ENCODE results near the gene GLOD5.

GLOD5 gene

GRCh38 chrX:48782795-48783194 lies 21.2 kb downstream of the GLOD5 start:
- Histone ChIP-seq H3K9me3 (ENCODE audit: control insufficient read depth in 1 of 2, low read length in 2 of 2) (no peaks in the 10 kb centered on the region), H3K4me3 (ENCODE audit: low read depth in 1 of 2, low read length in 2 of 2) (no peak overlapping the region), H3K27me3 (ENCODE audit: control insufficient read depth in 1 of 2, insufficient read depth in 2 of 2, low read length in 2 of 2) (no peaks in the 10 kb centered on the region), H3K27ac (ENCODE audit: low read depth, low read length) (no peak overlapping the region), H3K36me3 (ENCODE audit: control insufficient read depth in 1 of 2, insufficient read depth in 2 of 2, low read length in 2 of 2) (no peaks in the 10 kb centered on the region), H3K4me1 (ENCODE audit: control insufficient read depth in 1 of 2, insufficient read depth in 2 of 2, low read length in 2 of 2) (no peaks in the 10 kb centered on the region), H3K9ac (ENCODE audit: low read depth in 1 of 2, low read length in 2 of 2) (no peak overlapping the region)

- Histone ChIP-seq H3K4me1 (ENCODE audit: control insufficient read depth in 1 of 2, insufficient read depth in 2 of 2, low read length in 2 of 2) (no peaks in the 10 kb centered on the region), H3K36me3 (ENCODE audit: control insufficient read depth in 1 of 2, insufficient read depth in 2 of 2, low read length in 2 of 2) (no peaks in the 10 kb centered on the region), H3K9ac (ENCODE audit: low read depth in 1 of 2, low read length in 2 of 2) (no peak overlapping the region), H3K4me3 (ENCODE audit: low read depth in 1 of 2, low read length in 2 of 2) (no peak overlapping the region), H3K9me3 (ENCODE audit: control insufficient read depth in 1 of 2, low read length in 2 of 2) (no peaks in the 10 kb centered on the region), H3K27ac (ENCODE audit: low read depth, low read length) (no peak overlapping the region), H3K27me3 (ENCODE audit: control insufficient read depth in 1 of 2, insufficient read depth in 2 of 2, low read length in 2 of 2) (no peaks in the 10 kb centered on the region)
These were observed 23.2 kb downstream of the GLOD5 start for GRCh38 chrX:48784726-48785125.

- Histone ChIP-seq H3K36me3 (ENCODE audit: control insufficient read depth in 1 of 2, insufficient read depth in 2 of 2, low read length in 2 of 2) (no peaks in the 10 kb centered on the region), H3K9ac (ENCODE audit: low read depth in 1 of 2, low read length in 2 of 2) (no peak overlapping the region), H3K4me3 (ENCODE audit: low read depth in 1 of 2, low read length in 2 of 2) (no peak overlapping the region), H3K27ac (ENCODE audit: low read depth, low read length) (no peak overlapping the region), H3K27me3 (ENCODE audit: control insufficient read depth in 1 of 2, insufficient read depth in 2 of 2, low read length in 2 of 2) (no peaks in the 10 kb centered on the region), H3K4me1 (ENCODE audit: control insufficient read depth in 1 of 2, insufficient read depth in 2 of 2, low read length in 2 of 2) (no peaks in the 10 kb centered on the region), H3K9me3 (ENCODE audit: control insufficient read depth in 1 of 2, low read length in 2 of 2) (no peaks in the 10 kb centered on the region)
These were observed 23.6 kb downstream of the GLOD5 start for GRCh38 chrX:48785186-48785539.

DNA sequence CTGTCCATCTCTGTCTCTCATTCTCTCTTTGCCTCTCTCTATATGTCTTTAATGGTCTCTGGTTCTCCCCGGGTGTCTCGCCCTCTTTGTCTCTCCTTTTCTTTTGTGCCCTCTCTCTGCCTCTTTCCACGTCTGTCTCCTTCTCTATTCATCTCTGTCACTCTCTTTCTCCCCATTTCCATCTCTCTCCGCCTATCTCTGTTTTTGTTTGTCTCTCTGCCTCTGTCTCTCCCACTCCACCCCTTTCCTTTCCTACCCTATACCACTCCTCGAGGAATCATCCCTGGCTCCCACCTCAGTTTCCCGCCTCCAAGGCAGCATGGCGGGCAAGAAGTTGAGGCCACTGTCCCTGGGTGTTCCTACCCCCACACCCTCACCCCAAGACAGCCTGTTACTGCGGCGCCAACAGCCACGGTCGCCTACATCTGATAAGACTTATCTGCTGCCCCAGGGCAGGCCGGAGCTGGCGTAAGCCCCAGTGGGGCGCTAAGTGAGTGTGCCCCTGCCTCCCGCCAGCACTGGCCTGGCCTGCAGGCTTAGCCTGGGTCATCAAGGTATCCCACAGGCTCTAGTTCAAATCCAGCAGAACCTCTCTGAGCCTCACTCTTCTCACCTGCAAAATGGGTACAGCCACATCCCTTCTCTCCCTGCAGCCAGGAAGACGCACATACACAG lies 24.1 kb downstream of the GLOD5 start:
- Histone ChIP-seq H3K4me1 (ENCODE audit: control insufficient read depth in 1 of 2, insufficient read depth in 2 of 2, low read length in 2 of 2) (no peaks in the 10 kb centered on the region), H3K27ac (ENCODE audit: low read depth, low read length) (no peak overlapping the region), H3K36me3 (ENCODE audit: control insufficient read depth in 1 of 2, insufficient read depth in 2 of 2, low read length in 2 of 2) (no peaks in the 10 kb centered on the region), H3K9me3 (ENCODE audit: control insufficient read depth in 1 of 2, low read length in 2 of 2) (no peaks in the 10 kb centered on the region), H3K27me3 (ENCODE audit: control insufficient read depth in 1 of 2, insufficient read depth in 2 of 2, low read length in 2 of 2) (no peaks in the 10 kb centered on the region), H3K9ac (ENCODE audit: low read depth in 1 of 2, low read length in 2 of 2) (no peak overlapping the region), H3K4me3 (ENCODE audit: low read depth in 1 of 2, low read length in 2 of 2) (no peak overlapping the region)

DNA sequence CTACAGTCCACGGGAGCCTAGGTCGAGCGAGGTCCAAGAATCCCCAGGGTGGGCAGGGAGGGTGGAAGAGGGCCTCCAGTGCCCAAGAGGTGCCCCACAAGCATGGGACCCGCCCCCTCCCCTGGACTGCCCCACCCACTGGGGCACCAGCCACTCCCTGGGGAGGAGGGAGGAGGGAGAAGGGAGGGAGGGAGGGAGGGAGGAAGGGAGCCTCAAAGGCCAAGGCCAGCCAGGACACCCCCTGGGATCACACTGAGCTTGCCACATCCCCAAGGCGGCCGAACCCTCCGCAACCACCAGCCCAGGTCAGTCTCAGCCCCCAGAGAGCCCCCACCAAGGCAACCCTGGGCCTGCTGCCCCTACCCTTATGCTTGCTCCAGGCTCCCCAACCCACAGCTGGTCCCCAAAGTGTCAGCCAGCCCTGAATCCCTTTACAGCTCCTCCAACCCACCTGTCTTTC lies 24.8 kb downstream of the GLOD5 start, which contains the start of gene GATA1:
GATA1 (plus strand) TSS at position 250 of the 460 bp plus-strand sequence. CDS start 4,520 bp downstream, outside the sequence.
- no peaks in the 10 kb centered on the region for H3K36me3 ChIP-seq (ENCODE audit: control insufficient read depth in 1 of 2, insufficient read depth in 2 of 2, low read length in 2 of 2)
- H3K27me3 ChIP-seq (ENCODE audit: control insufficient read depth in 1 of 2, insufficient read depth in 2 of 2, low read length in 2 of 2): no peaks in the 10 kb centered on the region
- H3K4me3 ChIP-seq (ENCODE audit: low read depth in 1 of 2, low read length in 2 of 2): no peak within 1 kb of the TSS
- no peaks in the 10 kb centered on the region for H3K9me3 ChIP-seq (ENCODE audit: control insufficient read depth in 1 of 2, low read length in 2 of 2)
- H3K27ac ChIP-seq (ENCODE audit: low read depth, low read length): no peak within 1 kb of the TSS
- no peaks in the 10 kb centered on the region for H3K4me1 ChIP-seq (ENCODE audit: control insufficient read depth in 1 of 2, insufficient read depth in 2 of 2, low read length in 2 of 2)
- no peak within 1 kb of the TSS for H3K9ac ChIP-seq (ENCODE audit: low read depth in 1 of 2, low read length in 2 of 2)

DNA sequence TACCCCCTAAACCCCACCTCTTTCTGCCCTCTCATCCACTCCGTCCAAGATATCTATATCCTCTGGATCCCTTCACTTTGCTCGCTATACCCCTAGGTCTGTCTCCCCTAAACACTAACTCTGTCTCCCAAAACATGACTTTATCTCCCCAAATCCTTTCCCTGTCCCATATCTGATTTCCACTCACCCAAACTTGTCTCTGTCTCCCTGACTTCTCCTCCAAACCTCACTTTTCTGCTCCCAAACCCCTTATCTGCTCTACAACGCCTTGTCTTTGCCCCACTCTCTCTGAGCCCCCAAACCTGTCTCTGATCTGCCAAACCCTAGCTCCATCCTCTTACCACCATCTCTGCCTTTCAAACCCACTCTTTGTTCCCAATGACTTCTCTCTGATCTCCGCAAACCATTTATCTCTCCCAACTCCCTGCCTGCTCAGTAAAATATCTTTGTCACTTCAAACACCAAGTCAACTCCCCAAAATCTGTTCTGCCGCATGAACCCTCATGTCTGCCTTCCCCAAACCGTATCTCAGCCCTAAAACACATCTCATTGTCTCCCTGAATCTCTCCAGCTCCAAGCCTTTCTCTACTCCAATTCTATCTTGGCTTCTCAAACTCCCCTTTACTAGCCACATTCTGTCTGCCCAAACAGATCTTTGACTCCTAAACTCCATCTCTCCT lies 25.4 kb downstream of the GLOD5 start:
- Histone ChIP-seq H3K4me3 (ENCODE audit: low read depth in 1 of 2, low read length in 2 of 2) (no peak overlapping the region), H3K36me3 (ENCODE audit: control insufficient read depth in 1 of 2, insufficient read depth in 2 of 2, low read length in 2 of 2) (no peaks in the 10 kb centered on the region), H3K27ac (ENCODE audit: low read depth, low read length) (no peak overlapping the region), H3K4me1 (ENCODE audit: control insufficient read depth in 1 of 2, insufficient read depth in 2 of 2, low read length in 2 of 2) (no peaks in the 10 kb centered on the region), H3K9me3 (ENCODE audit: control insufficient read depth in 1 of 2, low read length in 2 of 2) (no peaks in the 10 kb centered on the region), H3K27me3 (ENCODE audit: control insufficient read depth in 1 of 2, insufficient read depth in 2 of 2, low read length in 2 of 2) (no peaks in the 10 kb centered on the region), H3K9ac (ENCODE audit: low read depth in 1 of 2, low read length in 2 of 2) (no peak overlapping the region)

DNA sequence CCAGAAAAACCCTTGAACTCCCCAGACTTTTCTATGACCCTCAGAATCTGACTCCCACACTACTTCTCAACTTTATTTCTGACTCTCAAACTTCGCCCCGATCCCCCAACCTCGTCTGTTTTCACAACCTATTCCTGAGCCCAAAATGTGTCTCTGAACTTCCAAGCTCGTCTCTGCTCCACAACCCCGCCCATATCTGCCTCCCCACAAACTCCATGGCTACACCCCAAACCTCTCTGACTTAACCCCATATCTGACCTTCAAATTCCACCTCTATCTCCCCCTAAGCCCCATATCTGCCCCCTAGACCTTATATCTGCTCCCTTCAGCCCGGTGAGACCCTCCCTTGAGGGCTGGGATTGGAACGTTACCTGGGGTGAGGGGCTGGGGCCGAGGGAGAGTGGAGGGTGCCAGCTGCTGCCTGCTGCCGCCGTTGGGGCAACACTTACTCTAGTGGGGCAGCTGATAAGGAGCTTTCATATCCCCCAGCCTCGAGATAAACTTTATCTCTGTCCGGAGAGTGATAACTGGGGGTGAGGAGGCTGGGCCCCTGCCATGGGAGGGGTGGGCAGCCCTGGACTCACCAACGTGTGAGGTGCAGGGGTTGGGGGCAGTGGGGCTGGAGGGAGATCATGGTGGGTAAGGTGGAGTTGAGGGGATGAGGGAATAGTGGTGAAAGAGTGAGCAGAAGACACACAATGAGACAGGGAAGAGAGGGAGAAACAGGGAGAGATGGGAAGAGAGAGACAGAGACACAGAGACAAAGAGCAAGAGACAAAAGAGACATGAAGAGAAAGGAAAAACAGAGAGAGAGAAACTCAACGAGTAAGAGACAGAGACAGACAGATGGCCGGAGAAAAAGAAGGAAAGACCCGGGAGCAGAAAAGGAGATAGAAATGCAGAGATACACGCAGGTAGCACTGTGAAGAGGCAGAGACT lies 26.2 kb downstream of the GLOD5 start:
- no peaks in the 10 kb centered on the region for H3K4me1 ChIP-seq (ENCODE audit: control insufficient read depth in 1 of 2, insufficient read depth in 2 of 2, low read length in 2 of 2)
- H3K9me3 ChIP-seq (ENCODE audit: control insufficient read depth in 1 of 2, low read length in 2 of 2): no peaks in the 10 kb centered on the region
- no peaks in the 10 kb centered on the region for H3K27me3 ChIP-seq (ENCODE audit: control insufficient read depth in 1 of 2, insufficient read depth in 2 of 2, low read length in 2 of 2)
- H3K9ac ChIP-seq (ENCODE audit: low read depth in 1 of 2, low read length in 2 of 2): no peak overlapping the region
- H3K27ac ChIP-seq (ENCODE audit: low read depth, low read length): no peak overlapping the region
- H3K36me3 ChIP-seq (ENCODE audit: control insufficient read depth in 1 of 2, insufficient read depth in 2 of 2, low read length in 2 of 2): no peaks in the 10 kb centered on the region
- H3K4me3 ChIP-seq (ENCODE audit: low read depth in 1 of 2, low read length in 2 of 2): no peak overlapping the region

DNA sequence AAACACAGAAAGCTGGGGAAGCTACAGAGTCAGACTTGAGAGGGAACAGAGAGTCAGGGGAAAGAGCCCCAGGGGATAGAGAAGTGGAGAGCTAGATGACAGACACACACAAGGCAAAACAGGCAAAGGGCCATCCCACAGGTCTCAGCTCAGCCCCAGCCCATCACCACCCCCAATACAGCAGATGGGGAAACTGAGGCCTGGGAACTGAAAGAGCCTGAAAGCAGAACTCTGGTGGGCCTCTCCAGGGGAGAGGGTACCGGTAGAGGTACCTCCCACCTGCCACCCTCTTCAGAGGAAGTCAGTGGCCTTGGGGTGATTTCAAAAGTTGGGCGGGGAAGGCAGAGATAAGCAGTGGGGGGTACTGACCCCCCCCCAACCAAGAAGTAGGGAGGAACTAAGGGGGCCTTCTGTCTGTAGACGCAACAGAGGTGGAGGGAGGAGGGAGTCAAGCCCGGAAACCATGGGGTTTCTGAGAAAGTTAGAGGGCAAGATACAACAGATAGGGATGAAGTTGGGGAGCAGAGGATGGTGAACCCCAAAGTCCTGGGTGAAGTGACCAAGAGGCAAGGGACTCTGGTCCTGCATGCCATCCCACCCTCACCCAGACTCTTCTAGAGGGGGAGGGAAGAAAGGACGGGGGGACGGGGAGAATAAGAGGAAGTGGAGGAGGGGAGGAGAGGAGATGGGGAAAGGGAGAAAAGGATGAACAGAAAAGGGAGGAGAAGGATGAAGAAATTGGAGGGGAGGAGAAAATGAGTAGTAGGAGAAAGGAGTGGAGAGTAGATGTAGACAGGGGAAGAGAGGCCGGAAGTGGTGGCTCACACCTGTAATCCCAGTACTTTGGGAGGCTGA lies 28.0 kb downstream of the GLOD5 start:
- no peak overlapping the region for H3K27ac ChIP-seq (ENCODE audit: low read depth, low read length)
- no peaks in the 10 kb centered on the region for H3K9me3 ChIP-seq (ENCODE audit: control insufficient read depth in 1 of 2, low read length in 2 of 2)
- no peaks in the 10 kb centered on the region for H3K27me3 ChIP-seq (ENCODE audit: control insufficient read depth in 1 of 2, insufficient read depth in 2 of 2, low read length in 2 of 2)
- no peak overlapping the region for H3K4me3 ChIP-seq (ENCODE audit: low read depth in 1 of 2, low read length in 2 of 2)
- no peaks in the 10 kb centered on the region for H3K36me3 ChIP-seq (ENCODE audit: control insufficient read depth in 1 of 2, insufficient read depth in 2 of 2, low read length in 2 of 2)
- H3K4me1 ChIP-seq (ENCODE audit: control insufficient read depth in 1 of 2, insufficient read depth in 2 of 2, low read length in 2 of 2): no peaks in the 10 kb centered on the region
- no peak overlapping the region for H3K9ac ChIP-seq (ENCODE audit: low read depth in 1 of 2, low read length in 2 of 2)

DNA sequence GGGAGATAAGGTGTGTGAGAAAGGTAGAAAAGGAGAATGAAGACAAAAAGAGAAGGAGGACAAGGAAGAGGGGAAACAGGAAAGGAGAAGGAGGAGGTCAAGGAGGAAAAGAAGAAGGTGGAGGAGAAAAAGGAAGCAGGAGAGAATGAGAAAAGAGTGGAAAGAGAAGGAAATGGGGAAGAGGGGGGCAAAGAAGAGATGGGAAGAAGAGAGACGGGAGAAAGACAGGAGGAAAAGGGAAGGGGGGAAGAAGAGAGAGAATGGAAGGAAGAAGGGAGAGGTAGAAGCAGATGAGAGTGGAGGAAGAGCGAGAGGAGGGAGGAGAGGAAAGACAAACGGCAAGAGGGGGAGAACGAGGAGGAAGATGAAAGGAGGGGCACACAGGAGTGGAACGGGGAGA lies 28.9 kb downstream of the GLOD5 start:
- no peaks in the 10 kb centered on the region for H3K9me3 ChIP-seq (ENCODE audit: control insufficient read depth in 1 of 2, low read length in 2 of 2)
- no peak overlapping the region for H3K9ac ChIP-seq (ENCODE audit: low read depth in 1 of 2, low read length in 2 of 2)
- no peak overlapping the region for H3K27ac ChIP-seq (ENCODE audit: low read depth, low read length)
- no peaks in the 10 kb centered on the region for H3K36me3 ChIP-seq (ENCODE audit: control insufficient read depth in 1 of 2, insufficient read depth in 2 of 2, low read length in 2 of 2)
- no peak overlapping the region for H3K4me3 ChIP-seq (ENCODE audit: low read depth in 1 of 2, low read length in 2 of 2)
- no peaks in the 10 kb centered on the region for H3K27me3 ChIP-seq (ENCODE audit: control insufficient read depth in 1 of 2, insufficient read depth in 2 of 2, low read length in 2 of 2)
- no peaks in the 10 kb centered on the region for H3K4me1 ChIP-seq (ENCODE audit: control insufficient read depth in 1 of 2, insufficient read depth in 2 of 2, low read length in 2 of 2)
